COLO668 (cell line): ENCODE results near the gene HIKESHI.
A peak's percentile ranks its signal among the peaks of the same experiment; 100 is the strongest.
"Not testable (repeated sequence)": the region's sequence is repeated elsewhere in the genome, so short reads cannot be mapped to it uniquely, and the experiment has no call there.

Experiments
- DNase-seq: peaks from one replicate; lab custom pipeline; 2025; ENCODE audit not compliant: unreplicated experiment; lab: John Stamatoyannopoulos, UW

HIKESHI gene, protein sequence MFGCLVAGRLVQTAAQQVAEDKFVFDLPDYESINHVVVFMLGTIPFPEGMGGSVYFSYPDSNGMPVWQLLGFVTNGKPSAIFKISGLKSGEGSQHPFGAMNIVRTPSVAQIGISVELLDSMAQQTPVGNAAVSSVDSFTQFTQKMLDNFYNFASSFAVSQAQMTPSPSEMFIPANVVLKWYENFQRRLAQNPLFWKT

DNA sequence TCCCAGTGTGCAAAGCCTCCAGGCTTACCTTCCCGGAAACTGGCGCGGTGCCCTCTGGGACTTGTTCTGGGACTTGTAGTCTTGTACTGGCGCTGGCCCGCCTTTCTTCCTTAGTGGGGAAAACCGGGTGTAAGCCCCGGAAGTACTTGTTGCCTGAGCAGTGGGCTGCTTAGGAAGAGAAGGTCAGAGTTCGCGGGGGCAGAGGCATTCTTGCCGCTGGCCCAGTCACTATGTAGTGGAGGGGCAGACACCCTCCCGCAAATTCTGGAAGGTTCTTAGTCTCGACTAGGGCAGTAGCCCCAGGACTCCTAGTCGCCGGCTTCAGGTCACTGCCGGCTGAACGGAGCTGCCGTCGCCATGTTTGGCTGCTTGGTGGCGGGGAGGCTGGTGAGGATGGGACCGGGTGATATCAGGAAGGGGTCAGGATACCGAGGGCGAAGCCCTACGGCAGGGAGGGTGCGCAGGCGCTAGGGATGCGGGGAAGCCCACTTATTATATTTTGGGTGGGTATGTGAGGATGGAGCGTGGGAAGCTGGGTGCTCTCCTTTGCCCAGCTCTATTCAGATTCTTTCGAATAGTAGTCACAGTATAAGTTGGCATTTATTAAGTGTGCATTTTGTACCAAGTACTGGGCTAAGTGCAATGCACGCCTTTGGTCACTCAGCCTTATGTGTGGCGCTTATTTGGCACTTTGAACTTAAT is at the start of gene HIKESHI:
TSS of gene HIKESHI (plus strand) at position 149 of the 702 bp plus-strand sequence. CDS start at position 358, 209 bp downstream.
- DNase-seq = peak; percentile 97

DNA sequence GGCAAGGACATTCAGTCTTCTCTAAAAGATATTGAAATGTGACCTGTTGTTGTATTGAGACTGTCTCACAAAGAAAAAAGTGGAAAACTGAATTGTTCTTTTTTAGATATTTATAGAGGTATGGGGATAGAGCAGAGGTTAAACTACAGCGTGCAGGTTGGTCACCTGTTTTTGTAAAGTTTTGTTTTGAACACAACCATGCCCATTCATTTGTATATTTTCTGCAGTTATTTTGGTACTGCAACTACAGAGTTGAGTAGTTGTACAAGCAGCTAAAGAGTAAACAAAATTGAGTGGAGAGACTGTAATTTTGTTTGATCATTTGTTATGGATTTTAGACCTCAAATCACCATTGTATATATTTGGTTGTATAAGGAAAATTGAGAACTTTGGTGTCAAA is 46.1 kb upstream of the HIKESHI start:
- DNase-seq = no peak

DNA sequence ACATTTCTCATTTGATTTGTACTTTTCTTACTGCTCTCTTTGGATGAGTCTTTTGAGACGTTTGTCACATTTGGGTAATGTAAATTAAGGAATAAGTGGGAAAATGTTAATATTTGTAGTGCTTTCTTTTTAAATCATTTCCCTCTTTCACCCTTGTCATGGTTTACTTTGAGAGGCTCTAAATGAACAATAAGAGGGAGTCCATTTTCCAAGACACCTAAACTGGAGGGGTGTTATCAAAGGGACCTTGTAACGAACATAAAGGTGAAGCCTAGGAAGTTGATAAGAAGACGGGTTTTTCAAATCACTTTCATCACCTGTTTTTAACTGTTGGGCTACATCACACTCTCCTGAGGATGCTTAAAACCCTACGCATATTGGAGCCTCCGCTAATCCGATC is 45.4 kb upstream of the HIKESHI start:
- DNase-seq = no peak

DNA sequence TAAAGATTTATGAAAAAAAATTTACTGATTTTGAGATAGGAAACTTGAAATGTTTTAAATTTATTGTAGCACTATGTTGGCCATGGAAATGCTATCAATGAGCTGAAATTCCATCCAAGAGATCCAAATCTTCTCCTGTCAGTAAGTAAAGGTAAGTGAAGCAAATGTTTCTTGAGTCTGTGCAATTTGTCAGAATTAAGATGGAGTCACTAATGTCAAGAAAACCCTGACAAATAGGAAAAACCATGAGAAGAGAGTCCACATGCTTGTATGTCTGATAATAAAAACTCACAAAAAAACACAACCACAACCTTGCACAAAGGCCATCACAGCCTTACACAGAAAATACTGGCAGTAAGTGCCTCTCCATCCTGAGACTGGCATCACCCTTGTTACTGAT is 44.6 kb upstream of the HIKESHI start:
- DNase-seq = no peak

DNA sequence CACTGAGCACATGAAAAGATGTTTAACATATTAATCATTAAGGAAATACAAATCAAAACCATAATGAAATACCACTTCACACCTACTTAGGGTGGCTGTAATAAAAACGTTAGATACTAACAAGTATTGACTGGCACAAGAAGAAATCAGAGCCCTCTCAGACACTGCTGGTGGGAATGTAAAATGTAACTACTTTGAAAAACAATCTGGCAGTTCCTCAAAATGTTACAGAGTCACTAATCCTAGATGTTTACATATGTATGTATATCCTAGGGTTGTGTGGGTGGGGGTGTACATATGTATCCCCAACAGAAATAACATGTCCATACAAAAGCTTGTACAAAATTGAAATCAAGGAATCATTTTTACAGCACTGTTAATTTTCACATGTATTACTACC is 42.3 kb upstream of the HIKESHI start:
- no peak for DNase-seq

DNA sequence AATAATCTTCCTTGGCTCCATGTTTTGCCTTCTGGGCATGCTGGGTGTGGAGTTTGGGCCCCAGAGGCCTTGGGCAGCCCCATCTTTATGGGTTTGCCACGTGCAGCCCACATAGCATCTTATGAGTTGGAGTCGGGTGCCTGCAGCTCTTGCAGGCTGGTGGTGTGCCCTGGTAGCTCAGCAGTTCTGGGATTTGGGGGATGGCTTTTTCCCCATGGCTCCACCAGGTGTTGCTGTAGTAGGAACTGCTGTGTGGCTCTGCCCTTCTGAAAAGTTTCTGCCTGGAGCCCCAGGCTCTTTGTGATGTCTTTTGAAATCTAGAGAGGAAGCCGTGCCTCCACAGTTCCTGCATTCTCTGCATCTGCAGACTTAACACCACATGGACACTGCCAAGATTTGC is 40.7 kb upstream of the HIKESHI start:
- no peak for DNase-seq

DNA sequence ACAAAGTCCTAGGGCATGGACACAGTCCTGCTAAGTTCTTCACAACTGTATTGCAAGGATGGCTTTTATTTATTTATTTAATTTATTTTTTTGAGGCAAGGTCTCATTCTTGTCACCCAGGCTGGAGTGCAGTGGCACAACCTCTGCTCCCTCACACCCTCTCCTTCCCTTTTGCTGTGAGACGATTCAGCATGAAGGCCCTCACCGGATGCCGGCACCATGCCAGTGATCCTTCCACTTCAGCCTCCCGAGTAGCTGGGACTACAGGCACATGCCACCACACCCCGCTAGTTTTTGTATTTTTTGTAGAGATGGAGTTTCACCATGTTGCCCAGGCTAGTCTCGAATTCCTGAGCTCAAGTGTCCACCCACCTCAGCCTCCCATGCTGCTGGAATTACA is 39.7 kb upstream of the HIKESHI start:
- DNase-seq = no peak

DNA sequence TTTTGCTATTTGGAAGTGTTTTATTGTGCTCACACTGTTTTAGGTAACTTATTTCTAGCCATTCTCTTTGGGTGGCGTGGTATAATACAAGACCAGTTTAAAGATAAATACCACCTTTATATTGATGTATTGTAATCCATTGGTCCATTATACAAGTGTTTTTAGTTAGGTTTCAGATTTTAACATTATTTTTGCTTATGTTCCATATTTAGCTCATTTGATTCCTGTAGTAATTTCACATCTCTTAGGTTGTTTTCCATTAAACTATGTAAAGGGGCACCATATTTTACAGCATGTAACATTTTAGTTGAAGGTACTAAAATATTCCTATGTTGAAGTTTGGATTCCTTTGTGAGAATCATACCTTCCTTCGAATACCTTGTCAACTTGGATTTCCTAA is 37.4 kb upstream of the HIKESHI start:
- no peak for DNase-seq

DNA sequence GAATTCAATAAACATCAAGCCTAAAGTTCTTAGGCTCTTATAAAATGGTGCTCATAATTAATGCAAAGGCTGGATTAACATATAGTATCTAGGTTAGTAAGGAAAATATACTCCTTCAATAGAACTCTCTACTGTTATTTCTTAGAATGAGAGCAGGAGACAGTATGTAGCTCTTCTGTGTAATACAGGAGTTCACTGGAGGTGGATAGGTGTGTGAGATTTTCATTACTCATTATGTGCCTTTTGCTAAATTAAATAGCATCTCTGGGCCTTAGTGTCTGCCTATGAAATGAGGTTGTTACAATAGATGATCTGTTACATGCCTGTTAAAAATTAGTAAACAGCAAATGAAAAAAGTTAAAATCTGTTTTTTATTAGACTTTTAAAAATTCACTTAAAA is 36.8 kb upstream of the HIKESHI start:
- no peak for DNase-seq

DNA sequence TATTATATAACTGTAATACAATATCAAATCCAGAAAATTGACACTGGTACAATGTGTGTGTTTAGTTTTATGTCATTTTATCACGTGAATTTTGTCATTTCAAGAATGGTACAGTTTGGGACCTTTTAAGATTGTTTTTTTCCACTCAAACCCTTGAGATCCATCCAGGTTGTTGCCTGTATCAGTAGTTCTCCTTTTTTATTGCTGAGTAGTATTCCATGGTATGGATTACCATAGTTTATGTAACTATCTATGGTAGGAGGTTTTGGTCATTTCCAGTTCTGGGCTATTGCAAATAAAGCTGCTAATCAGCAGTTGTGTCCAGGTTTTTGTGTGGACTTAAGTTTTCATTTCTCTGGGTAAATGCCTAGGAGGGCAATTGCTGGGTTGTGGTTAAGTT is 32.4 kb upstream of the HIKESHI start:
- no peak for DNase-seq

DNA sequence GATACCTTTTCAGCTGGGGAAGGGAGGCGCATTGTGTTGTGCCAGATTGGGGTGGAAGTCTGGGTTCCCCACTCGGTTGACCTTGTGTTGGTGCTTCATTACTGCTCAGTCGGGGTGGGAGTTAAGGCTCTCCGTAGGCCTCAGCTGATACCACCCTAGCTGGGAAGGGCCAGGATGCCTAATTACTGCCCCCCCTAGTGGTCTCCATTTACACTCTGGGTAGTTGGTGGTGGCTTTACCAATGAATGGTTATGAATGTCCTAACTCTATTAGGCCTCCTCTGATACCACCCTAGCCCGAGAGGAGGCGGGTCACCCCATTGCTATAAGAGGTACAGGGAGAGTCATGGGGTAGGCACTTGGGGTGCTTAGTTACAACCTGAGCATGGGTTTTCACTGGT is 27.5 kb upstream of the HIKESHI start:
- DNase-seq = no peak

DNA sequence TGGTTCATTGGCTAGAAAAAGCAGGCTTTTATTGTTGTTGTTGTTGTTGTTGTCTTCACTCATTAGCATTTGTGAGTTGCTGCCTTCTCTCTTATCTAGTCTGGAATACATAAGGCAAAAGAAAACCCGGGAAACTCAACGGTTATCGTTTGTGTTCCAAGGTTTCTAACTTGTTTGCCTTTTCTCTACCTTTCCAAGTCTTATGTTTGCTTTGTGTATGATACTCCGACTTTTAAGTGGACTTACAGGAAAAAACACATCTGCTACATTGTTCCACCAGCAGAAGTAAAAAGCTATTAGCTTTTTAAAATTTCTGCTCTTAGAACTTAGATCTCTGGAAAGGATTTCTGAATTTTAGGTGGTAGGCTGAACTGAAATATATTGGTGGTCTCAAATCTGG is 27.0 kb upstream of the HIKESHI start:
- DNase-seq = no peak

DNA sequence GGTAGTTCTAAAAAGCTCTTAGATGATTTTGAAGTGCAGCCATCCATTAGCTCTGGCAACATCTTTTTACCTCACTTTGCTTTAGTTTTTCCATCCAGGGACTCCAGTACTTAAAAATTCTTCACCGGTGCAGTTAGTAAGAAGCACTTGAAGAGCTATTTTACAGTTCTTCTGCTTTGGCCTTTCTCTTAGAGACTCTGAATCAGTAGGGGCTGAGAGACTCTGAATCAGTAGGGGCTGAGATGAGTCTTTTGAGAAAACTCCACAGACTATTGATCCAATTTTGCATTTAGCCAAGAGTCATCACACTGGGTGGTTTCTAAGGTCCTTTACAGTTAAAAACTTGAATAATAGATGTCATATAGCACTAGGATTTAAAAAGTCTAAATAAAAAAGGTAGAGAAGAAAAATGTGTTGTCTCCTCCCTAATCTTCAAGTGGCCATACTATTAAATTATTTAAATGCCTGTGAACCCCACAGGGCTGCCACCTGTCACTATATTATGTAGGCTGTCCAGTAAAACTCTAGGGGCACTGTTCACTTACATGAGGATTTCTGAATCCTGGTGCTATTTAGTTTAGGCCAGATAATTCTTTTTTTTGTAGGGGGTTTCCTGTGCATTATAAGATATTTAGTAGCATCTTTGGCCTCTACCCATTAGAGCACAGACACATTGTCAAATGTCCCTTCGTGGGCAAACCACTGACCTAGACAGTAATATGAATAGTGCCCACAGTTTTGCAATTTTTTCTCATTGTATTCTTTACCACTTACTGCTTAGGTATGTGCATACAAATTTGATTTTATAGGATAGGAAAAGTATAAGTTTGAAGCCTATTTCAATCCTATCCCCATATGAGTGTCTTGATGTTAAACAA is 26.3 kb upstream of the HIKESHI start:
- no peak for DNase-seq

DNA sequence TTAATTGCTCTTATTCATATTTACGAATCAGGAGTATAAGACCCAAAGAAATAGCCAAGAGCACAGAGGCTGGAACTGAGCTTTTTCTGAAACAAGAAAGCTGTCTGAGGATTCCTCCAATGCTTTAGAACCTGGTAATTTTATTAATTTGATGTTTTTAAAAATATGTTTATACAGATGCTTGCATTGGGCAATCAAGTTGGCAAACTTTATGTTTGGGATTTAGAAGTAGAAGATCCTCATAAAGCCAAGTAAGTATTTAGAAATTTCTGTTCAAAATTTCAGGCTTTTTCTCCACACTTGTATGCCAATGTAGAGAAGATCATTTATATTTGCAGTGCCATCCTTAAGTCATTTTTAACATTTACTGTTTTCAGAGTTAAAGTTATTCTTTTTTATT is 24.3 kb upstream of the HIKESHI start:
- no peak for DNase-seq

DNA sequence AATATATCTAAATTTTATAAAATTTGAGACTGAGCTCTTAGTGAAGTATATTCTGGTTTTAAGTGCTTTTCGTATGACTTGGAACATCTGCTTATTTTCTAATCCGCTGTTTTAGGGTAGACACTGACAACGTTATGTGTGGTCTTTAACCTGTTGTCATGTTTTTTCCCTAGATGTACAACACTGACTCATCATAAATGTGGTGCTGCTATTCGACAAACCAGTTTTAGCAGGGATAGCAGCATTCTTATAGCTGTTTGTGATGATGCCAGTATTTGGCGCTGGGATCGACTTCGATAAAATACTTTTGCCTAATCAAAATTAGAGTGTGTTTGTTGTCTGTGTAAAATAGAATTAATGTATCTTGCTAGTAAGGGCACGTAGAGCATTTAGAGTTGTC is 23.8 kb upstream of the HIKESHI start:
- DNase-seq = no peak

DNA sequence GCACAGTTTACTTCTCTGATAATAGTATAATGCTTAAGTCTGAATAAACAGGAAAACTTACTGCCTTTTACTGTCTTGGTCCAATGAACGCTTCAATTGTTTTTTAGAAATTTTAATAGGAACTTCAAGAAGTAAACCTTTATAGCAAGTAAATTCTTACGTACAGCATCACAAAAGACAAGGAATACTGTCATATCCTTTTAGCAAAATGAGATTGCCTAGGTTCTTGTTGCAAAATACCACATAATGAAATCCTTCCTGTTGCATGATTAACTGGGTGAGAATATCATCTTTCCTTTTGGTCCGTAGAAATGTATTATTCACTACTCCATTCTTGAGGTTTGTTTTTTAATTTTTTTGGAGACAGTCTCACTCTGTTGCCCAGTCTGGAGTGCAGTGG is 22.3 kb upstream of the HIKESHI start:
- no peak for DNase-seq

DNA sequence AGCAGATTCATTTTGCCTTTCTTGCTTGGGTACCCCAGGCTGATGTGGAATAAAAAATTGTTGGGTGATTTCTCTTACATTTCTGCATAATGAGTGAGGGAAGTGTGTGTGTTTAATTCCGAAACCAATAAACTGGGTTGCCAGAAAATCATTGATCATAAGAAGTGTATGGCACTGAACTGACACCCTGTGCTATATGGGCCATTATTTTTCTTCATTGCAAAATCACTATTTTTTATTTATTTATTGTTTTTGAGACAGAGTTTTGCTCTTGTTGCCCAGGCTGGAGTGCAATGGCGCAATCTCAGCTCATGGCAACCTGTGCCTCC is 14.6 kb upstream of the HIKESHI start:
- DNase-seq = no peak

DNA sequence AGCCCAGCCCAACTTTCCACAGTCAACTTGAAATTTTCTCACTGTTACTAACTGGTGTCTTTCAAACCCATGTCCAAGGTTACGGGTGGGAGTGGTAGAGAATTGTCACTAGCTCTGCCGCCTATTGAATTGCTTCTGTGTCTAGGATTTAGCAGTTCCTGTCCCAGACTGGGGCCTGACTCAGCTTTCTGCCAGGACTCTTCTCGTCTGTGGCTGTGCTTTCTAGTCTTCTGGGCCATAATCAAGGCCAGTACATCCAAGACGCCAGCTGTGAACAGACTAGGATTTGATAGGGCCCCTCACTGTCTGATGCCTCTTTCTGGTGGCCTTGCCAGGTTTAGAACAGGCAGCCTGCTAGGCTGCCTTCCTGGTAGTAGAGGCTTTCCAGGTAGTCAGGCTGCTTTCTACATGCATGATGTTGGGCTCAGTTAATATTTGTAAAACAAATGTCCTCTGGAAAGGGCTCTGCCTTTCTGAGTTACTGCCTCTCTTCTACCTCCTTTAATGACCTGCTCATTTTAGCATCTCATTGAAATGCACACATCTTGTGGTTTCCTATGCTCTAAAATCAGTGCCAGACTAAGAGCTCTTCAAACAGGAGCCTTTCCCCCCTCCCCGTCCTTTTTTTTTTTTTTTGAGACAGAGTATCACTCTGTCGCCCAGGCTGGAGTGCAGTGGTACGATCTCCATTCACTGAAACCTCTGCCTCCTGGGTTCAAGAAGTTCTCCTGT is 13.1 kb upstream of the HIKESHI start:
- no peak for DNase-seq

DNA sequence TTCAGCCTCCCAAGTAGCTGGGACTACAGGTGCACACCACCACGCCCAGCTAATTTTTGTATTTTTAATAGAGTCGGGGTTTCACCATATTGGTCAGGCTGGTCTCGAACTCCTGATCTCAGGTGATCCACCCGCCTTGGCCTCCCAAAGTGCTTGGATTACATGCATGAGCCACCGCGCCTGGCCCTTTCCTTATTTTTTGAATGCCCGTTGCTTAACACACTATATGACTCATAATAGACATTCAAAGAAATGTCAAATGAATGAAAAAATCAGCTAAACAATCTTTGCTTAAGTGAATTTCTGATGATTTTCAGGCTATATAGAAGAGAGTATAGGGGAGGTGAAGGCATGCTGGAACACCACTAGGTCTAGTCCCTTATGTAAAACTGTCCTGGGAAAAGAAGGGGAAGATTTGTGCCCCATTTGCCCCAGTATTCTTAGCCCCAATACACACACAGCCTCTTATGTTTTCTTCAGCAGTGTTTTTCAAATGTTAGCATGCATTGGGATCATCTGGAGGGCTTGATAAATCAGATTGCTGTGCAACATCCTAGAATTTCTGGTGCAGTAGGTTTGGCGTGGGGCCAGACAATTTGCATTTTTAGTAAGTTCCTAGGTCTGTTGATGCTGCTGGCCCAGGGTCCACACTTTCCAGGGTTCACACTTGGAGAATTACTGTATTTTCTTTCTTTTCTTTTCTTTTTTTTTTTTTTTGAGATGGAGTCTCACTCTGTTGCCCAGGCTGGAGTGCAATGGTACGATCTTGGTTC is 12.3 kb upstream of the HIKESHI start:
- DNase-seq = not testable (repeated sequence)

DNA sequence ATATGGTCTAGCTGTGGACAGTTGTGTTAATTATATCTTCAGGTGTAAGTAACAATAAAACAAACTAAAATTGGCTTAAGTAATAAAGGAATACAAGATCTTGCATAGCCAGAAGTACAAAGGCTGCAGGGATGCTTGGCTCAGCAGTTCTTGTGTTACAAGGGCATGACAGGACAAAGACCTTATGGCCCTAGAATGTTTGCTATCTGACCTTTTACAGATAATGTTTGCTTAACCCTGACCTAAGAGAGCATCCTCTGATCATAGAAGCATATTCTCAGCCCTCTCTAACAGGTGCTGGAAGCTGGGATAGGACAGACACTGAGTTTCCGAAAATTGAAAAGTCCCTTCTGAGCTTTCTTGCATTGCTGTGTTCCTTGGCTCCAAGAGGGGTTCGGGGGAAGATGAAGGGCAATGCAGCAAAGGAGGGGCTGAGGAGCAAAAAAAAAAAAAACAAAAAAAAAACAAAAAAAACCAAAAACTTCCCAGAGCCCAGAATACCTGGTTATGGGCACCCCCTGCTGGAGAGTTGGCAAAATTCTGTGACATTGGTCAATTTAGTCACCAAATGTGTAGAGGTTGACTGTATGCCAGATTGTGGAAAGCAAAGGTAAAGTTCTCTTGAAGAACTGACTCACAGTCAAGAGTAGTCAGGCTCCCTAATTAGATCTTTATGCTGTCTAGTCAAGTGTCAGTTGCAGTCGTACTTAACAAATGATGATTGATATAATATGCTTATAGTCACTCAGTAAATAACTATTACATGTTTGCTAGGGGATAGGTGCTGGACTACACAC is 10.4 kb upstream of the HIKESHI start:
- DNase-seq = peak; percentile 12
